ENCODE data around the gene HSBP1L1. TPM values are rescaled to one million over a fixed set of nuclear protein-coding genes. Genes with fewer than 3 reads are reported as not detected.
A peak's percentile ranks its signal among the peaks of the same experiment; 100 is the strongest.

HSBP1L1 gene
- total and polyA plus RNA-seq, 2 experiments from 2014 or later: 1.8 to 3.7 TPM

DNA sequence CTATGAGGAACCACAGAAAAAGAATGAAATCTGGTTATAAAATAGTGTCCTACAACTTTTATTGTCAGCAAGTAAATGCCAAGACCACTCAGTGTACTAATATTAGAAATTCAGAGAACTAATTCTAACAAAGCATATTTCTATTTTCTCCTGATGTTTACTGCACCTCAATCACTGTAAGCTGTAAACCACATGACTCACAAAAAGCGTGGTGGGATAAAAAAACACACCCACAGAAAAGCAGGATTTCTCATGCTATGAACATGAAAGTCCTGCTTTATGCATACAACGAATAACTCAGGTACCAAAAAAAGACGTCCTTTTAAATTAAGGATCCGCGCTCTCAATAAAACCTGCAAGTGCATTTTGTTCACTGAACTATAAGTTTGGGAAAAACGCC, 23.1 kb downstream of the HSBP1L1 start:
- Histone ChIP-seq H3K4me1 (ENCODE audit: insufficient read depth) (peaks cover 10% of the 10 kb centered on the region), H3K9me2 (ENCODE audit: insufficient read depth) (no peaks in the 10 kb centered on the region), H3K27me3 (ENCODE audit: insufficient read depth) (no peaks in the 10 kb centered on the region), H4K20me1 (replicated peaks; ENCODE audit: insufficient read depth) (peaks cover 28% of the 10 kb centered on the region), H2AFZ (no peak overlapping the region), H3F3A (replicated peaks; ENCODE audit: low read depth) (no peaks in the 10 kb centered on the region), H3K4me2 (peak overlapping the region; percentile 79), H3K27ac (ENCODE audit: low read depth) (no peak overlapping the region), H3K36me3 (ENCODE audit: insufficient read depth) (peaks cover 8% of the 10 kb centered on the region), H3K79me2 (replicated peaks; ENCODE audit: insufficient read depth) (peaks cover 56% of the 10 kb centered on the region), H3K4me3 (peak overlapping the region; percentile 89)
- Mint-ChIP-seq H3K9me3 (no peaks in the 10 kb centered on the region; the same call in 2 of the 3 replicates), H3K27me3 (ENCODE audit: insufficient read depth, low read depth, poor library complexity) (peaks cover 3% of the 10 kb centered on the region), H3K36me3 (ENCODE audit: low read depth) (peaks cover 26% of the 10 kb centered on the region), H3K4me1 (peaks cover 18% of the 10 kb centered on the region), H3K4me3 (peak overlapping the region; percentile 96), H3K27ac (peak overlapping the region; percentile 81)
- DNase-seq (ENCODE audit: low spot score) (no peak), ATAC-seq (no peak)
- TF ChIP-seq, protein P1, sequence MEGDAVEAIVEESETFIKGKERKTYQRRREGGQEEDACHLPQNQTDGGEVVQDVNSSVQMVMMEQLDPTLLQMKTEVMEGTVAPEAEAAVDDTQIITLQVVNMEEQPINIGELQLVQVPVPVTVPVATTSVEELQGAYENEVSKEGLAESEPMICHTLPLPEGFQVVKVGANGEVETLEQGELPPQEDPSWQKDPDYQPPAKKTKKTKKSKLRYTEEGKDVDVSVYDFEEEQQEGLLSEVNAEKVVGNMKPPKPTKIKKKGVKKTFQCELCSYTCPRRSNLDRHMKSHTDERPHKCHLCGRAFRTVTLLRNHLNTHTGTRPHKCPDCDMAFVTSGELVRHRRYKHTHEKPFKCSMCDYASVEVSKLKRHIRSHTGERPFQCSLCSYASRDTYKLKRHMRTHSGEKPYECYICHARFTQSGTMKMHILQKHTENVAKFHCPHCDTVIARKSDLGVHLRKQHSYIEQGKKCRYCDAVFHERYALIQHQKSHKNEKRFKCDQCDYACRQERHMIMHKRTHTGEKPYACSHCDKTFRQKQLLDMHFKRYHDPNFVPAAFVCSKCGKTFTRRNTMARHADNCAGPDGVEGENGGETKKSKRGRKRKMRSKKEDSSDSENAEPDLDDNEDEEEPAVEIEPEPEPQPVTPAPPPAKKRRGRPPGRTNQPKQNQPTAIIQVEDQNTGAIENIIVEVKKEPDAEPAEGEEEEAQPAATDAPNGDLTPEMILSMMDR (conservative IDR thresholded peaks at IDR 0.05; ENCODE audit: low read depth in 2 of 2): no peak
- TF ChIP-seq ZNF114 (CRISPR knock-in tag; IDR thresholded peaks at IDR 0.05) (no peak), JUNB (IDR thresholded peaks at IDR 0.05; ENCODE audit: unreplicated experiment) (no peak), REST (IDR thresholded peaks at IDR 0.05; ENCODE audit: unreplicated experiment) (no peak), EZH2 (IDR thresholded peaks at IDR 0.05; ENCODE audit: low read depth, unreplicated experiment) (no peak), CREB1 (CRISPR knock-in tag; IDR thresholded peaks at IDR 0.05; ENCODE audit: low read depth) (no peak), EZH2phosphoT487 (IDR thresholded peaks at IDR 0.05; ENCODE audit: unreplicated experiment) (no peak), ZNF462 (CRISPR knock-in tag; IDR thresholded peaks at IDR 0.05) (no peak), NANOG (IDR thresholded peaks at IDR 0.05; ENCODE audit: borderline replicate concordance) (no peak), ZNF331 (CRISPR knock-in tag; IDR thresholded peaks at IDR 0.05; ENCODE audit: low read depth) (no peak), POLR2AphosphoS5 (IDR thresholded peaks at IDR 0.05; ENCODE audit: low read depth) (no peak), STAT1 (IDR thresholded peaks at IDR 0.05; ENCODE audit: unreplicated experiment) (no peak)
- TF ChIP-seq, protein P2, sequence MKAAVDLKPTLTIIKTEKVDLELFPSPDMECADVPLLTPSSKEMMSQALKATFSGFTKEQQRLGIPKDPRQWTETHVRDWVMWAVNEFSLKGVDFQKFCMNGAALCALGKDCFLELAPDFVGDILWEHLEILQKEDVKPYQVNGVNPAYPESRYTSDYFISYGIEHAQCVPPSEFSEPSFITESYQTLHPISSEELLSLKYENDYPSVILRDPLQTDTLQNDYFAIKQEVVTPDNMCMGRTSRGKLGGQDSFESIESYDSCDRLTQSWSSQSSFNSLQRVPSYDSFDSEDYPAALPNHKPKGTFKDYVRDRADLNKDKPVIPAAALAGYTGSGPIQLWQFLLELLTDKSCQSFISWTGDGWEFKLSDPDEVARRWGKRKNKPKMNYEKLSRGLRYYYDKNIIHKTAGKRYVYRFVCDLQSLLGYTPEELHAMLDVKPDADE (IDR thresholded peaks at IDR 0.05): no peak

Measured in GM23338 (cell line).